ENCODE results near the gene LNP1. TPM values are rescaled to one million over a fixed set of nuclear protein-coding genes. Genes with fewer than 3 reads are reported as not detected.

The LNP1 gene
- total and polyA plus RNA-seq, 10 of the 15 experiments (the other 5 are each of a cell fraction or from before 2014, with no cell fraction given): 2.1 to 4.2 (median 2.7) TPM

DNA sequence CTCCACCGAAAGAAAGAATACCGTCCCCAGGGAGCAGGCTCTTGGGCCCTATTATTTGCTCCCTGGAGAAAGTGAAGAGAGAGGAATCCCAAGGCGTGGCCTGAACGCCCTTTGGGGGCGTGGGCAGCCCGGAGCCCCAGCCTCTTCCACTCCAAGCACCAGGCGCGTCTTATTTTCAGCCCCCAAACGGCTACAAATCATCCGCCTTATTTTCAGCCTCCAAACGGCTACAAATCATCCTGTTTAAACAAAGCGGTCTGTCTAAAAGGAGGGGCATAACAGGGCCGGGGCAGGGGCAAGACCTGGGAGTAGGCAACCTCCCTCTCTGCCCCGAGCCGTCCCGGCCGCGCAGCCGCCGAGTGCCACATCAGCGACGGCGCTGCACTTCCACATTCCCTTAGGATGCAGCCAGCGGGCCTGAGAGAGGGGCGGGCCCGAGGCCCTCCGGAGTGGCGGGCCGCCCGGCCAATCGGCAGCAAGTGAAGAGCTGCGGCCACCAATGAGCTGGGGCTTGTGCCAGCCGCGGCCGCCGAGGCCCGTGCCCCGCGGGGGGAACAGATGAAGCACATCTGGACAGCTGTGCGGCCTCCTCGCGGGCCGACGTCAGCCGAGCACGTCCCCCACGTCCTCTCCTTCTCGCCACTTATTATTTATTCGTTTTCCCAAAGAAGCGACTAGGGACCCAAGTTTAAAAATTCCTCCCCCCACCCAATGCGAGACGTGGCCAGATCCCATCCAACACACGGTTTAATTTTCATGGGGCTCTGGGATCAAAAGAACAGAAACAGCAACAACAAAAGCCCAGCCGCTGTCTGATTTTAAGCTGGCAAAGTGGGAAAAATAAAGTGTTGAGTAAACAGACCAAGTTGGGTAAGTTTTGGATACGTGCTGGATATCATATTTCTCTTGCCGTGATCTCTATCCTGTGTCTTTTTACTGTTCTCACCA, 91.0 kb downstream of the LNP1 start, which contains the start of gene TMEM45A (continued):
- peak; percentile 17; the same call in 1 of the 2 replicates for TF ChIP-seq CREM (IDR thresholded peaks at IDR 0.05; ENCODE audit: low read depth)
- 0 out of 2 replicates have a peak, but pooled peaks have one; percentile 25 for TF ChIP-seq BACH1 (IDR thresholded peaks at IDR 0.05; ENCODE audit: borderline replicate concordance)
- TF ChIP-seq, protein P1, sequence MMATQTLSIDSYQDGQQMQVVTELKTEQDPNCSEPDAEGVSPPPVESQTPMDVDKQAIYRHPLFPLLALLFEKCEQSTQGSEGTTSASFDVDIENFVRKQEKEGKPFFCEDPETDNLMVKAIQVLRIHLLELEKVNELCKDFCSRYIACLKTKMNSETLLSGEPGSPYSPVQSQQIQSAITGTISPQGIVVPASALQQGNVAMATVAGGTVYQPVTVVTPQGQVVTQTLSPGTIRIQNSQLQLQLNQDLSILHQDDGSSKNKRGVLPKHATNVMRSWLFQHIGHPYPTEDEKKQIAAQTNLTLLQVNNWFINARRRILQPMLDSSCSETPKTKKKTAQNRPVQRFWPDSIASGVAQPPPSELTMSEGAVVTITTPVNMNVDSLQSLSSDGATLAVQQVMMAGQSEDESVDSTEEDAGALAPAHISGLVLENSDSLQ (IDR thresholded peaks at IDR 0.05): peak; percentile 99
- TF ChIP-seq POLR2A (IDR thresholded peaks at IDR 0.05; ENCODE audit: low read depth, low read length): peak; percentile 63
- peak; percentile 97 for TF ChIP-seq SP1 (IDR thresholded peaks at IDR 0.05; ENCODE audit: low read depth, low read length)
- TF ChIP-seq ZNF207 (IDR thresholded peaks at IDR 0.05; ENCODE audit: borderline replicate concordance): 0 out of 2 replicates have a peak, but pooled peaks have one; percentile 33
- TF ChIP-seq BHLHE40 (IDR thresholded peaks at IDR 0.05; ENCODE audit: borderline replicate concordance in 1 of 2, low read depth in 2 of 2, low read length in 1 of 2): peak; percentile 92 to 98
- TF ChIP-seq, protein P2, sequence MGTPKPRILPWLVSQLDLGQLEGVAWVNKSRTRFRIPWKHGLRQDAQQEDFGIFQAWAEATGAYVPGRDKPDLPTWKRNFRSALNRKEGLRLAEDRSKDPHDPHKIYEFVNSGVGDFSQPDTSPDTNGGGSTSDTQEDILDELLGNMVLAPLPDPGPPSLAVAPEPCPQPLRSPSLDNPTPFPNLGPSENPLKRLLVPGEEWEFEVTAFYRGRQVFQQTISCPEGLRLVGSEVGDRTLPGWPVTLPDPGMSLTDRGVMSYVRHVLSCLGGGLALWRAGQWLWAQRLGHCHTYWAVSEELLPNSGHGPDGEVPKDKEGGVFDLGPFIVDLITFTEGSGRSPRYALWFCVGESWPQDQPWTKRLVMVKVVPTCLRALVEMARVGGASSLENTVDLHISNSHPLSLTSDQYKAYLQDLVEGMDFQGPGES (IDR thresholded peaks at IDR 0.05): peak; percentile 91
- 0 out of 2 replicates have a peak, but pooled peaks have one; percentile 7 for TF ChIP-seq NR2F1 (conservative IDR thresholded peaks at IDR 0.05)
- TF ChIP-seq FOS (IDR thresholded peaks at IDR 0.05; ENCODE audit: borderline replicate concordance, extremely low read depth, insufficient read length): peak; percentile 92
- TF ChIP-seq IKZF2 (IDR thresholded peaks at IDR 0.05): peak; percentile 69 to 76
- 0 out of 2 replicates have a peak, but pooled peaks have one; percentile 52 for TF ChIP-seq RELB (IDR thresholded peaks at IDR 0.05; ENCODE audit: low read depth)
- TF ChIP-seq NBN (IDR thresholded peaks at IDR 0.05): 0 out of 2 replicates have a peak, but pooled peaks have one; percentile 13
- TF ChIP-seq KLF5 (IDR thresholded peaks at IDR 0.05; ENCODE audit: partially characterized antibody): no peak
- TF ChIP-seq RB1 (IDR thresholded peaks at IDR 0.05; ENCODE audit: borderline replicate concordance): peak; percentile 70; the same call in 1 of the 2 replicates
- TF ChIP-seq SPI1 (IDR thresholded peaks at IDR 0.05; ENCODE audit: borderline replicate concordance, insufficient read depth, low read depth, low read length): peak; percentile 26; the same call in 1 of the 2 replicates
- TF ChIP-seq PAX5 (IDR thresholded peaks at IDR 0.05; ENCODE audit: borderline replicate concordance, low read depth, low read length): peak; percentile 34; the same call in 1 of the 2 replicates
- peak; percentile 80 for TF ChIP-seq ZNF687 (IDR thresholded peaks at IDR 0.05)
- TF ChIP-seq NFYA (IDR thresholded peaks at IDR 0.05; ENCODE audit: borderline replicate concordance, low read depth, low read length): peak; percentile 95
- TF ChIP-seq POU2F2 (IDR thresholded peaks at IDR 0.05; ENCODE audit: borderline replicate concordance, low read depth, low read length): 0 out of 3 replicates have a peak, but pooled peaks have one; percentile 12
